ENCODE data around the gene SUCLG1. TPM values are rescaled to one million over a fixed set of nuclear protein-coding genes. Genes with fewer than 3 reads are reported as not detected.

SUCLG1 gene
- total RNA-seq (2022; extraction: Qiagen RNA extraction; ENCODE audit: low read depth) = 91.3 to 99.5 TPM (median 94.2 TPM) in 5 replicates

GRCh38 chr2:84459018-84459943, at the start of gene SUCLG1:
SUCLG1 (minus strand) TSS chr2:84459280; CDS start chr2:84459269, 11 bp downstream.

Other genes with a start within 250 kb of the SUCLG1 start
- gene DNAH6, start 57.2 kb upstream of the SUCLG1 start, total RNA-seq (2022; extraction: Qiagen RNA extraction; ENCODE audit: low read depth) = 0.02 to 0.05 TPM (median 0.04 TPM) in 4 of 5 replicates, not detected in the other